ENCODE measurements around the gene CACNA1C. TPM values are rescaled to one million over a fixed set of nuclear protein-coding genes. Genes with fewer than 3 reads are reported as not detected.

The CACNA1C gene
- total and polyA plus RNA-seq, 2 donors from 2014 or later, result 1.6 to 17.4 TPM

GRCh38 chr12:2617365-2617764 lies 564.6 kb downstream of the CACNA1C start:
- Histone ChIP-seq H3K27ac (ENCODE audit: low read depth in 2 of 2, low read length in 2 of 2) (no peak overlapping the region), H3K9me3 (ENCODE audit: control insufficient read depth in 2 of 3, insufficient read depth in 1 of 3, low read length in 3 of 3) (no peaks in the 10 kb centered on the region), H3K4me1 (ENCODE audit: control insufficient read depth in 2 of 3, insufficient read depth in 2 of 3, low read depth in 1 of 3, low read length in 3 of 3) (no peaks in the 10 kb centered on the region), H3K36me3 (ENCODE audit: control insufficient read depth in 2 of 3, insufficient read depth in 3 of 3, low read length in 3 of 3) (no peaks in the 10 kb centered on the region), H3K9ac (ENCODE audit: low read length in 3 of 3) (no peak overlapping the region), H3K27me3 (ENCODE audit: control insufficient read depth, insufficient read depth, low read length) (no peaks in the 10 kb centered on the region), H3K4me3 (ENCODE audit: low read length in 3 of 3) (no peak overlapping the region)
- TF ChIP-seq, protein P1, sequence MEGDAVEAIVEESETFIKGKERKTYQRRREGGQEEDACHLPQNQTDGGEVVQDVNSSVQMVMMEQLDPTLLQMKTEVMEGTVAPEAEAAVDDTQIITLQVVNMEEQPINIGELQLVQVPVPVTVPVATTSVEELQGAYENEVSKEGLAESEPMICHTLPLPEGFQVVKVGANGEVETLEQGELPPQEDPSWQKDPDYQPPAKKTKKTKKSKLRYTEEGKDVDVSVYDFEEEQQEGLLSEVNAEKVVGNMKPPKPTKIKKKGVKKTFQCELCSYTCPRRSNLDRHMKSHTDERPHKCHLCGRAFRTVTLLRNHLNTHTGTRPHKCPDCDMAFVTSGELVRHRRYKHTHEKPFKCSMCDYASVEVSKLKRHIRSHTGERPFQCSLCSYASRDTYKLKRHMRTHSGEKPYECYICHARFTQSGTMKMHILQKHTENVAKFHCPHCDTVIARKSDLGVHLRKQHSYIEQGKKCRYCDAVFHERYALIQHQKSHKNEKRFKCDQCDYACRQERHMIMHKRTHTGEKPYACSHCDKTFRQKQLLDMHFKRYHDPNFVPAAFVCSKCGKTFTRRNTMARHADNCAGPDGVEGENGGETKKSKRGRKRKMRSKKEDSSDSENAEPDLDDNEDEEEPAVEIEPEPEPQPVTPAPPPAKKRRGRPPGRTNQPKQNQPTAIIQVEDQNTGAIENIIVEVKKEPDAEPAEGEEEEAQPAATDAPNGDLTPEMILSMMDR (IDR thresholded peaks at IDR 0.05; ENCODE audit: borderline replicate concordance, extremely low read depth, insufficient read depth), result no peak
- intact Hi-C loops (cut with DNase I), result no loop called here
- no peak for DNase-seq
- no peak for FAIRE-seq

GRCh38 chr12:2618291-2618995 lies 565.7 kb downstream of the CACNA1C start:
- Histone ChIP-seq H3K27ac (ENCODE audit: low read depth in 2 of 2, low read length in 2 of 2) (no peak overlapping the region), H3K9ac (ENCODE audit: low read length in 3 of 3) (no peak overlapping the region), H3K4me3 (ENCODE audit: low read length in 3 of 3) (no peak overlapping the region), H3K27me3 (ENCODE audit: control insufficient read depth, insufficient read depth, low read length) (no peaks in the 10 kb centered on the region), H3K9me3 (ENCODE audit: control insufficient read depth in 2 of 3, insufficient read depth in 1 of 3, low read length in 3 of 3) (no peaks in the 10 kb centered on the region), H3K4me1 (ENCODE audit: control insufficient read depth in 2 of 3, insufficient read depth in 2 of 3, low read depth in 1 of 3, low read length in 3 of 3) (no peaks in the 10 kb centered on the region), H3K36me3 (ENCODE audit: control insufficient read depth in 2 of 3, insufficient read depth in 3 of 3, low read length in 3 of 3) (no peaks in the 10 kb centered on the region)
- FAIRE-seq, result no peak
- intact Hi-C loops (cut with DNase I), result no loop called here
- DNase-seq, result no peak
- TF ChIP-seq, protein P1 (IDR thresholded peaks at IDR 0.05; ENCODE audit: borderline replicate concordance, extremely low read depth, insufficient read depth), result no peak

GRCh38 chr12:2619136-2619535 lies 566.3 kb downstream of the CACNA1C start:
- H3K36me3 ChIP-seq (ENCODE audit: control insufficient read depth in 2 of 3, insufficient read depth in 3 of 3, low read length in 3 of 3), result no peaks in the 10 kb centered on the region
- H3K27me3 ChIP-seq (ENCODE audit: control insufficient read depth, insufficient read depth, low read length), result no peaks in the 10 kb centered on the region
- H3K9ac ChIP-seq (ENCODE audit: low read length in 3 of 3), result no peak overlapping the region
- TF ChIP-seq, protein P1 (IDR thresholded peaks at IDR 0.05; ENCODE audit: borderline replicate concordance, extremely low read depth, insufficient read depth), result no peak
- no peaks in the 10 kb centered on the region for H3K4me1 ChIP-seq (ENCODE audit: control insufficient read depth in 2 of 3, insufficient read depth in 2 of 3, low read depth in 1 of 3, low read length in 3 of 3)
- FAIRE-seq (no peak), DNase-seq (no peak)
- H3K9me3 ChIP-seq (ENCODE audit: control insufficient read depth in 2 of 3, insufficient read depth in 1 of 3, low read length in 3 of 3), result no peaks in the 10 kb centered on the region
- intact Hi-C loops (cut with DNase I), result no loop called here
- no peak overlapping the region for H3K27ac ChIP-seq (ENCODE audit: low read depth in 2 of 2, low read length in 2 of 2)
- H3K4me3 ChIP-seq (ENCODE audit: low read length in 3 of 3), result no peak overlapping the region

DNA sequence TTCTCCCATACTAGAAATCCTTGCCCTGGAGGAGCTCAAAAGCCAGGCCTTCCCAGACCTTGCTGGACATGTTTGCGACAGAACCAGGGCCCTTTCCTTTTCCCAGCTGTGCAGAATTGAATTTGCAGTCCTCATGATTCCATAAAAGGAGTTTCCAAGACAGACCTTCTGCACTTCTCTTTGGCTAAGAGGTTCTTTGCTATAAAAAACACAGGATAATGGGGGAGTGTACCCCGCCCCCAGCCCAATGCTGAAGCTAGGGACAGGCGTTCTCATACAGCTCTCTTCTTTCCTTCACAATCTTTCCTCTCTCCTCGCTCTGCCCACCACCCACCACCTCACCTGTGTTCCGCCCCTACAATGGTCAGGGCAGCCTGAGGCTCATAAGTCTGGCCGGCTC lies 569.7 kb downstream of the CACNA1C start:
- no peak overlapping the region for H3K9ac ChIP-seq (ENCODE audit: low read length in 3 of 3)
- no peak overlapping the region for H3K27ac ChIP-seq (ENCODE audit: low read depth in 2 of 2, low read length in 2 of 2)
- TF ChIP-seq, protein P1 (IDR thresholded peaks at IDR 0.05; ENCODE audit: borderline replicate concordance, extremely low read depth, insufficient read depth), result no peak
- no peaks in the 10 kb centered on the region for H3K27me3 ChIP-seq (ENCODE audit: control insufficient read depth, insufficient read depth, low read length)
- no peaks in the 10 kb centered on the region for H3K36me3 ChIP-seq (ENCODE audit: control insufficient read depth in 2 of 3, insufficient read depth in 3 of 3, low read length in 3 of 3)
- DNase-seq (no peak), FAIRE-seq (no peak)
- no peak overlapping the region for H3K4me3 ChIP-seq (ENCODE audit: low read length in 3 of 3)
- intact Hi-C loops (cut with DNase I), result no loop called here
- H3K9me3 ChIP-seq (ENCODE audit: control insufficient read depth in 2 of 3, insufficient read depth in 1 of 3, low read length in 3 of 3), result no peaks in the 10 kb centered on the region
- no peaks in the 10 kb centered on the region for H3K4me1 ChIP-seq (ENCODE audit: control insufficient read depth in 2 of 3, insufficient read depth in 2 of 3, low read depth in 1 of 3, low read length in 3 of 3)
